Neural progenitor cell (in vitro differentiated cells): ENCODE measurements around the gene CCNE1. TPM values are rescaled to one million over a fixed set of nuclear protein-coding genes. Genes with fewer than 3 reads are reported as not detected.

ENCODE experiments used
- DNase-seq: peaks from one replicate; pipeline ENCODE4 v3.0.0-alpha.2; 2016; ENCODE audit warnings: low spot score
- H2AFZ ChIP-seq: fragments of 200-600 bp; sonication (generic); replicated peaks from 2 replicates; pipeline ENCODE4 v1.6.1; 2016; ENCODE audit warnings: antibody characterized with exemption
- H3F3A ChIP-seq: fragments of 200-600 bp; sonication (generic); 2 replicates; pipeline ENCODE4 v1.6.1; 2016; ENCODE audit warnings: antibody characterized with exemption, low read depth
- H3K27ac ChIP-seq: fragments of 200-600 bp; sonication (generic); 2 replicates; pipeline ENCODE4 v1.5.1; 2016; ENCODE audit warnings: mild to moderate bottlenecking
- H3K27me3 ChIP-seq: fragments of 200-600 bp; sonication (generic); 2 replicates; pipeline ENCODE4 v1.6.1; 2016; ENCODE audit warnings: mild to moderate bottlenecking, moderate library complexity
- H3K36me3 ChIP-seq: fragments of 200-600 bp; sonication (generic); 2 replicates; pipeline ENCODE4 v1.5.1; 2016
- H3K4me1 ChIP-seq: fragments of 200-600 bp; sonication (generic); 2 replicates; pipeline ENCODE4 v1.6.1; 2016; ENCODE audit warnings: mixed run types
- H3K4me2 ChIP-seq: fragments of 200-600 bp; sonication (generic); 2 replicates; pipeline ENCODE4 v1.6.1; 2016
- H3K4me3 ChIP-seq: fragments of 200-600 bp; sonication (generic); 2 replicates; pipeline ENCODE4 v1.5.1; 2016
- H3K79me2 ChIP-seq: fragments of 200-600 bp; sonication (generic); 2 replicates; pipeline ENCODE4 v1.6.1; 2016; ENCODE audit warnings: low read depth
- H3K9ac ChIP-seq: fragments of 200-600 bp; sonication (generic); 2 replicates; pipeline ENCODE4 v1.6.1; 2016
- H3K9me3 ChIP-seq: fragments of 200-600 bp; sonication (generic); 2 replicates; pipeline ENCODE4 v1.5.1; 2016; ENCODE audit warnings: low read depth
- H4K20me1 ChIP-seq: fragments of 200-600 bp; sonication (generic); 2 replicates; pipeline ENCODE4 v1.6.1; 2016; ENCODE audit warnings: low read depth
- H3K27ac Mint-ChIP-seq: 3 replicates; pipeline ENCODE4 v1.8.0; 2021; ENCODE audit warnings: mixed read lengths
- H3K27me3 Mint-ChIP-seq: 2 replicates; pipeline ENCODE4 v1.8.0; 2022; ENCODE audit warnings: low read depth, mild to moderate bottlenecking, inconsistent platforms, moderate library complexity, mixed read lengths; ENCODE audit not compliant: insufficient read depth
- H3K36me3 Mint-ChIP-seq: 3 replicates; pipeline ENCODE4 v1.8.0; 2021; ENCODE audit warnings: mixed read lengths
- H3K4me1 Mint-ChIP-seq: 3 replicates; pipeline ENCODE4 v1.8.0; 2021; ENCODE audit warnings: mixed read lengths
- H3K4me3 Mint-ChIP-seq: 3 replicates; pipeline ENCODE4 v1.8.0; 2021; ENCODE audit warnings: mild to moderate bottlenecking, moderate library complexity, mixed read lengths
- H3K9me3 Mint-ChIP-seq: 3 replicates; pipeline ENCODE4 v1.8.0; 2020; ENCODE audit warnings: mixed read lengths
- CTCF ChIP-seq: fragments of 200-600 bp; sonication (generic); IDR thresholded peaks from 2 replicates; pipeline ENCODE4 v1.5.1; 2017; ENCODE audit warnings: antibody characterized with exemption, mild to moderate bottlenecking
- EZH2 ChIP-seq: fragments of 200-600 bp; sonication (generic); IDR thresholded peaks from 2 replicates; pipeline ENCODE4 v1.6.1; 2017; ENCODE audit warnings: antibody characterized with exemption, mild to moderate bottlenecking, moderate library complexity
- EZH2phosphoT487 ChIP-seq: fragments of 200-600 bp; sonication (generic); IDR thresholded peaks from 2 replicates; pipeline ENCODE4 v1.6.1; 2017; ENCODE audit warnings: antibody characterized with exemption
- total RNA-seq: library from RNA; depleted of rRNA; stranded (reverse); fragments of >200 nt; gene quantifications from 2 replicates; pipeline ENCODE4 v1.2.3, GENCODE V29; 2015; ENCODE audit warnings: low replicate concordance

CCNE1 gene
- total RNA-seq, 1 donor from 2014 or later = 31.4 TPM

GRCh38 chr19:29861574-29861973, 49.8 kb downstream of the CCNE1 start:
- H3K4me3 ChIP-seq = no peak overlapping the region
- no peaks in the 10 kb centered on the region for H3K4me1 ChIP-seq
- H2AFZ ChIP-seq = no peak overlapping the region
- H3K27ac ChIP-seq = no peak overlapping the region
- no peaks in the 10 kb centered on the region for H3F3A ChIP-seq
- no peaks in the 10 kb centered on the region for H3K36me3 ChIP-seq
- H4K20me1 ChIP-seq = no peaks in the 10 kb centered on the region
- Mint-ChIP-seq H3K4me3 (no peak overlapping the region), H3K9me3 (no peaks in the 10 kb centered on the region), H3K27me3 (peaks cover 9% of the 10 kb centered on the region), H3K36me3 (no peaks in the 10 kb centered on the region), H3K27ac (no peak overlapping the region), H3K4me1 (no peaks in the 10 kb centered on the region)
- H3K27me3 ChIP-seq = peaks cover 9% of the 10 kb centered on the region
- no peaks in the 10 kb centered on the region for H3K79me2 ChIP-seq
- no peak for DNase-seq
- TF ChIP-seq EZH2phosphoT487 (no peak), EZH2 (no peak), CTCF (no peak)
- H3K9ac ChIP-seq = no peak overlapping the region
- H3K9me3 ChIP-seq = no peaks in the 10 kb centered on the region
- H3K4me2 ChIP-seq = no peak overlapping the region

GRCh38 chr19:29866011-29866410, 54.2 kb downstream of the CCNE1 start:
- Histone ChIP-seq H3K4me3 (no peak overlapping the region), H3K27me3 (peaks cover 11% of the 10 kb centered on the region), H3K36me3 (no peaks in the 10 kb centered on the region), H3K9ac (no peak overlapping the region), H2AFZ (no peak overlapping the region), H3K79me2 (no peaks in the 10 kb centered on the region), H3K4me2 (no peak overlapping the region), H3K4me1 (no peaks in the 10 kb centered on the region), H4K20me1 (no peaks in the 10 kb centered on the region), H3F3A (peaks cover 2% of the 10 kb centered on the region), H3K27ac (no peak overlapping the region), H3K9me3 (no peaks in the 10 kb centered on the region)
- no peak for TF ChIP-seq CTCF
- no peak for TF ChIP-seq EZH2phosphoT487
- no peak for TF ChIP-seq EZH2
- Mint-ChIP-seq H3K27me3 (peaks cover 6% of the 10 kb centered on the region), H3K4me1 (peaks cover 2% of the 10 kb centered on the region), H3K9me3 (no peaks in the 10 kb centered on the region), H3K36me3 (no peaks in the 10 kb centered on the region), H3K27ac (no peak overlapping the region), H3K4me3 (no peak overlapping the region)
- no peak for DNase-seq

GRCh38 chr19:29867984-29868383, 56.2 kb downstream of the CCNE1 start:
- H4K20me1 ChIP-seq = no peaks in the 10 kb centered on the region
- H3K36me3 Mint-ChIP-seq = no peaks in the 10 kb centered on the region
- H3K4me2 ChIP-seq = no peak overlapping the region
- no peak overlapping the region for H3K27ac ChIP-seq
- no peak overlapping the region for H3K9ac ChIP-seq
- H3K4me1 Mint-ChIP-seq = peaks cover 10% of the 10 kb centered on the region
- H3K4me3 ChIP-seq = no peak overlapping the region
- no peak for TF ChIP-seq CTCF
- TF ChIP-seq EZH2phosphoT487 = no peak
- TF ChIP-seq EZH2 = no peak
- H3K79me2 ChIP-seq = no peaks in the 10 kb centered on the region
- H3K4me3 Mint-ChIP-seq = no peak overlapping the region
- H3K27me3 ChIP-seq = peaks cover 31% of the 10 kb centered on the region
- H3F3A ChIP-seq = peaks cover 10% of the 10 kb centered on the region
- no peak overlapping the region for H2AFZ ChIP-seq
- DNase-seq = no peak
- H3K27me3 Mint-ChIP-seq = peaks cover 10% of the 10 kb centered on the region
- no peak overlapping the region for H3K27ac Mint-ChIP-seq
- no peaks in the 10 kb centered on the region for H3K36me3 ChIP-seq
- no peaks in the 10 kb centered on the region for H3K9me3 Mint-ChIP-seq
- no peaks in the 10 kb centered on the region for H3K9me3 ChIP-seq
- no peaks in the 10 kb centered on the region for H3K4me1 ChIP-seq
